Fibroblast of lung (primary cell): ENCODE measurements around the gene DAPK3.

Experiments
- CTCF ChIP-seq, 2 donors: IDR thresholded peaks in 1 of 2; conservative IDR thresholded peaks in 1 of 2; 1 replicate in 1 of 2; 2 replicates in 1 of 2; pipeline ENCODE4 v1.5.1; 2011 to 2012; ENCODE audit warnings: low read length in 2 of 2, control low read depth in 1 of 2, inconsistent platforms in 1 of 2, low read depth in 1 of 2, mild to moderate bottlenecking in 1 of 2
- EZH2 ChIP-seq: IDR thresholded peaks from 2 replicates; pipeline ENCODE4 v1.5.1; 2012; ENCODE audit warnings: low read length, control low read depth, mild to moderate bottlenecking; ENCODE audit errors: missing control alignments

GRCh38 chr19:3954107-3954506 lies 16.8 kb downstream of the DAPK3 start:
- TF ChIP-seq CTCF (conservative IDR thresholded peaks at IDR 0.05 in 1 of 2, IDR thresholded peaks at IDR 0.05 in 1 of 2; ENCODE audit: low read depth in 1 of 2, low read length in 2 of 2) = no peak
- no peak for TF ChIP-seq EZH2
